Measurements from ENCODE around the gene LAMB4.
"Not testable (repeated sequence)": the region's sequence is repeated elsewhere in the genome, so short reads cannot be mapped to it uniquely, and the experiment has no call there.

LAMB4 gene

GRCh38 chr7:108038986-108039385, 91.2 kb downstream of the LAMB4 start:
- no peak for DNase-seq

GRCh38 chr7:108037741-108038140, 92.4 kb downstream of the LAMB4 start:
- no peak for DNase-seq

GRCh38 chr7:108037140-108037539, 93.0 kb downstream of the LAMB4 start:
- no peak for DNase-seq

GRCh38 chr7:108034586-108034985, 95.6 kb downstream of the LAMB4 start:
- no peak for DNase-seq

GRCh38 chr7:108033776-108034497, 96.2 kb downstream of the LAMB4 start:
- no peak for DNase-seq

GRCh38 chr7:108033309-108033708, 96.9 kb downstream of the LAMB4 start:
- not testable (repeated sequence) for DNase-seq

- DNase-seq: no peak
Observed at GRCh38 chr7:108030516-108030915, 99.6 kb downstream of the LAMB4 start.

- no peak for DNase-seq
Observed at GRCh38 chr7:108029034-108029433, 101.1 kb downstream of the LAMB4 start.

GRCh38 chr7:108028111-108028510, 102.0 kb downstream of the LAMB4 start:
- no peak for DNase-seq

- no peak for DNase-seq
Observed at GRCh38 chr7:108027239-108027638, 102.9 kb downstream of the LAMB4 start.

GRCh38 chr7:108026647-108027046, 103.5 kb downstream of the LAMB4 start:
- no peak for DNase-seq

GRCh38 chr7:108026116-108026515, 104.0 kb downstream of the LAMB4 start:
- no peak for DNase-seq

- DNase-seq: no peak
Observed at GRCh38 chr7:108024538-108024937, 105.6 kb downstream of the LAMB4 start.

- DNase-seq: no peak
Observed at GRCh38 chr7:108020585-108020984, 109.6 kb downstream of the LAMB4 start.

- DNase-seq: no peak
Observed at GRCh38 chr7:108018668-108019067, 111.5 kb downstream of the LAMB4 start.

- DNase-seq: no peak
Observed at GRCh38 chr7:108017776-108018151, 112.4 kb downstream of the LAMB4 start.

GRCh38 chr7:108016841-108017775, 113.1 kb downstream of the LAMB4 start:
- no peak for DNase-seq

- no peak for DNase-seq
Observed at GRCh38 chr7:108015740-108016139, 114.4 kb downstream of the LAMB4 start.

- no peak for DNase-seq
Observed at GRCh38 chr7:108014747-108015682, 115.1 kb downstream of the LAMB4 start.

- no peak for DNase-seq
Observed at GRCh38 chr7:108014215-108014614, 115.9 kb downstream of the LAMB4 start.

GRCh38 chr7:108012499-108013430, 117.4 kb downstream of the LAMB4 start:
- DNase-seq: no peak

GRCh38 chr7:108010377-108010776, 119.8 kb downstream of the LAMB4 start:
- no peak for DNase-seq
